ENCODE results near the gene NTSR1.

NTSR1 gene

DNA sequence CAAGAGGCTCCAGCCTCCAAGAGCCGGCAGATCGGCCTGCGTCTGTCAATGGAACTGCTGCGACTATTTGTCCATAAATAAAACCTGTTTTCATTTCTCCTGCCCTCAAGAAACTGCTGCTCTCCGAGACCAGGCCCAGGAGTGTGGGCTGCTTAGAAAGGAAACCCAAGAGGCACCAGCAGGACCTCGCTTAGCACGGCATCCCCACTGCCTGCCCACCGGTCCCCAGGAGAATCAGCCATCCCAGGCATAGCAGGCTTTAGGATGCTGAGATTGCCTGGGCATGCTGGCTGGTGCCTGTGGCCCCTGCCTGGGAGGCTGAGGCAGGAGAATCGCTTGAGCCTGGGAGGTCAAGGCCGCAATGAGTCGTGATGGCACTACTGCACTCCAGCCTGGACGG lies 17.6 kb downstream of the NTSR1 start:
- DNase-seq (ENCODE audit: low read depth in 3 of 3): no peak

DNA sequence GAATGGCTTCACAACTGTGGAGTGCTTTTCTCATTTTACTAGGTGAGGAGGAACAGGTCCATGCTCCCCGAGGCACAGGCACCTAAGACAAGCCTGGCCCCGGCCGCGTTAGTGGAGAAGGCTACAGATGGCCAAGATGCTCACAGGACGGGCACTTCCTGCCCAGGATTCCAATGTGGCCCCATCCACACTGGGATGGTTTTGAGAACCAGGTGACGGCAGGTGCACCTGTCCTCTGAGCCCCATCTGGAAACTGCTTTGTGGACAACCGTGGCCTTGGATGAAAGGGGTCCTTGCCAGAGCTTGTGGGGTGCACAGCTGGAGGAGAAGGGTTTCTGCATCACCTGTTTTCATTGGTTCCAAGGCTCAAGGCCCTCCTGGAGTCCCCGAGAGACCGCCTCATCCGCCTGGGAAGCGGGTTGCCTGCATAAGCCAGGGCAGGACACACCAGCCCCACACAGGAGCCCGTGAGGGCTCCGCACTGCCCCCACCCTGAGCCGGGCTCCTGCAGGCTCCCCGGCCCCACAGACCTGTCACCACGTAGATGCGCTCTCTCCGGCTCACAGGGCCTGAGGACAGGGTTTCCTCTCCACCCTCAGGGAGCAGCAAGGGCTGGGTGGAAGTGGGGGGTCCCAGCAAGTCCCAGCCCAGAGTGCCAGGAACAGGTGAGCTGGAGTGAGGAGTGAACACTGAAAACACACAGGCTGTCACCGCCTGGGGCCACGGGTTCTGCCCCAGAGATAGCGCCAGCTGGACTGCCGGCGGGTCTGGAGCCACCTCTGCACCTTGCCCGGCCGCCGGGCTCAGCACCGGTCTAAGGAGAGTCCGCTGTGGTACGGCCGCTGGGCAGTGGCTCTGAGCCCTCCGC lies 18.3 kb downstream of the NTSR1 start:
- DNase-seq (ENCODE audit: low read depth in 3 of 3): no peak

DNA sequence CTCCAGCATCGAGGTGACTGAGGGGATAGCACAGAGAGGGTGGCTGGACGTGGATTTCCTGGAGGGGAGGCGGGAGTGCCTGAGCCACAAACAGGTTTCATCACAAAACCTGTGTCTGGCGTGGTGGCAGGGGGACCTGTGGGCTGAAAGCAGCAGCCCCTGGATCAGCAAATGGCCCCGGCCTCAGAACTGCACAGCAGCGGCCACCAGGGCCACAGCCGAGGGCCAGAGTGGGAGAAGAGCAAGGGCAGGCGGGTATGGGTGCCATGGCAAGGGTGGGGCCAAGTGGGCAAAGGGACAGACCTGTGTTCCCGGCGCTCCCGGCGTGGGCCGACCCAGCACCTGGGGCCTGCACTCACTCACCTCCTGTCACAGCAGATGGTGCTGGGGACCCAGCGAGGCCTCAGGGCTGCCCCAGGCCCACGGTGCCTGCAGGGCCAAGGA lies 19.0 kb downstream of the NTSR1 start:
- no peak for DNase-seq (ENCODE audit: low read depth in 3 of 3)

DNA sequence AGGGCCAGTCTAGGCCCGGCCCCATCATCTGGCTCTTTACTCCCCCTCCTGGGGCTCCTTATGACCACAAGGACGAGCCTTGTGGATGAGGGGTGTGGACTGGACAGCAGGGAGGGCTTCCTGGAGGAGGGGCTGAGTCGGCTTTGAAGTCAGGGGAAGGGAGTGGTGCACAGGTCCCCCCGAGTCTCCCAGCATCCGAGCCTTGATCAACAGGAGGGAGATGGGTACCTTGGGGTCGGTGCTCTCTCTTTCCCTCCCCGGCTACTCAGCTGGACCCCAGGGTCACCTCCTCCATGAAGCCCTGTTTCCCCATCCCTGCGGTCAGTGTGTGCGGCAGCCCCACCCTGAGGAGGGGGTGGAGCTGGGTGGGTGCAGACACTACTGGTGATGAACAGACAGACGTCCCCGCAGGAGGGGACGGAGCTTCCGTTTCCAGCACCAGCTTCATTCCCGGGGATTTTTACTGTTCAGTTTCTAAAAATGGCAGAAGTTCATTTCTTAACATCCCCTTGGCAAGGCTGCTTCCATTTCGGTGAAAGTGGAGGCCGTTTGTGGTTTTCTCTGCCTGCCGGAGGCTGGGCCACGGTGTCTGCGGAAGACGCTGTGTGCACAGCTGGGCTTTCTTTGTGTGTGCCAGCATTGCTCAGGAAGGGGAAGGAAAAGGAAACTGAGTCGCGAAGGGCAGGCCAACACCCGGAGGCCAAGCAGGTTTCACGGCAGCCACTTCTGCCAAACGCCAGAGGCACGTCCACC lies 19.6 kb downstream of the NTSR1 start:
- DNase-seq (ENCODE audit: low read depth in 3 of 3): no peak

DNA sequence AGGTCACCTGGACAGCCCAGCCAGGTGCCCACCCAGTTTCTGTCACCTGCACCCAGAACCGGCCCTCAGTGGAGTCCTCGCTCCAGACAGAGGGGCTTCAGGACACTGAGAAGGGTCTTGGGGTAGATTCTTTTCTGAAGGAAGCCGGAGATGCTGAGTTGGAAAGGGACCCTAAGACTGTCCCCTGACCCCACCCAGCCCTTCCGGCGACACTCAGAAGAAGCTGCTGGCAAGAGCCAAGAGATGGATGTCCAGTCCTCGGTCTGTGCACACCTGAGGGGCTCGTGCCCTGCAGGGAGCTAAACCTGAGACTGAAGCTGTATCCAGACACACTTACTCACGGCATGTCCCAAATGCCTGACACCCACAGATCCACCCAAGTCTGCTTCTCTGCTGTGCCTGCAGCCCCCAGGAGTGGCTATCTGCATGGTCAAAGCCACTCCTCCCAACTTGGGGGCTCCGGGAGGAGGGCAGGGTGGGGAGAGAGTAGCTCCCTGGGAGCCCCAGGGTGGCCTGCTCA lies 20.2 kb downstream of the NTSR1 start:
- DNase-seq (ENCODE audit: low read depth in 3 of 3): no peak

DNA sequence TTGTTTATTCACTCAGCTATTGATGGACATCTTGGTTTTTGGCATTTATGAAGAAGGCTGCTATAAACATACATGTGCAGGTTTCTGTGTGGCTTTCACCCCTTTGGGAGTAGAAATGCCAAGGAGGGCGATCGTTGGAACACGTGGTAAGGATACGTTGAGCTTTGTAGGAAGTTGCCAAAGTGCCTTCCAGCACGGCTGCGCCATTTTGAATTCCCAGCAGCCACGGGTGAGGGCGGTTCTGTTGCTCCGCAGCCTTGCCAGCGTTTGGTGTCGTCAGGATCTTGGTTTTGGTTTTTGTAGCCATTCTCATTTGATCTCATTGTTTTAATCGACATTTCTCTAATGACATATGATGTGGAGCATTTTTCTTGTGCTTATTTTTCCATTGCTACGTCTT lies 21.8 kb downstream of the NTSR1 start:
- DNase-seq (ENCODE audit: low read depth in 3 of 3): no peak

DNA sequence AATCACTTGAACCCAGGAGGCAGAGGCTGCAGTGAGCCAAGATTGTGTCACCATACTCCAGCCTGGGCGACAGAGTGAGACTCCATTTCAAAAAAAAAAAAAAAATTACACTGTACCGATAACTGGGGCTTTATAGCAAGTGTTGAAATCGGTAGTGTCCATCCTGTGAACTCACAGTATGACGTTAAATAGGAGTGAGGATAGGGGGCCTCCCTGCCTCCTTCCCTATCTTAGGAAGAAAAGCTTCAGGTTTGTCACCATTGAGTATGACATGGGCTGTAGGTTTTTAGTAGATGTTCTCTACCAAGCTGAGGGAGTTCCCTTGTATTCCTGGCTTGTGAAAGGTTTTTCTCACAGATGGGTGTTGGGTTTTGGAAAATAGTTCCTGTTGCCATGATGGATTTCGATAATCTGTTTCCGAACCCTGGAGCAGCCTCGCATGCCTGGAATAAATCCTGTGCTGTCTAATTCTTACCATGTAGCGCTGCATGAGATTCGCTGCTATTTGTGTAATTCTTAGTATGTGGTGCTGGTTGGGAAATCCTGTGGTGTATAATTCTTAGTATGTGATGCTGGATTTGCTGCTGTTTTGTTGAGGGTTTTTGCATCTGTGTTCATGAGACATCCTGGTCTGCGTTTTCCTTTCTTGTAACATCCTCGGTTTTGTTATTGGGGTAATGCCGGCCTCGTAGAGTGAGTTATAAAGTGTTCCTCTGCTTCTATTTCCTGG lies 23.6 kb downstream of the NTSR1 start:
- DNase-seq (ENCODE audit: low read depth in 3 of 3): no peak

DNA sequence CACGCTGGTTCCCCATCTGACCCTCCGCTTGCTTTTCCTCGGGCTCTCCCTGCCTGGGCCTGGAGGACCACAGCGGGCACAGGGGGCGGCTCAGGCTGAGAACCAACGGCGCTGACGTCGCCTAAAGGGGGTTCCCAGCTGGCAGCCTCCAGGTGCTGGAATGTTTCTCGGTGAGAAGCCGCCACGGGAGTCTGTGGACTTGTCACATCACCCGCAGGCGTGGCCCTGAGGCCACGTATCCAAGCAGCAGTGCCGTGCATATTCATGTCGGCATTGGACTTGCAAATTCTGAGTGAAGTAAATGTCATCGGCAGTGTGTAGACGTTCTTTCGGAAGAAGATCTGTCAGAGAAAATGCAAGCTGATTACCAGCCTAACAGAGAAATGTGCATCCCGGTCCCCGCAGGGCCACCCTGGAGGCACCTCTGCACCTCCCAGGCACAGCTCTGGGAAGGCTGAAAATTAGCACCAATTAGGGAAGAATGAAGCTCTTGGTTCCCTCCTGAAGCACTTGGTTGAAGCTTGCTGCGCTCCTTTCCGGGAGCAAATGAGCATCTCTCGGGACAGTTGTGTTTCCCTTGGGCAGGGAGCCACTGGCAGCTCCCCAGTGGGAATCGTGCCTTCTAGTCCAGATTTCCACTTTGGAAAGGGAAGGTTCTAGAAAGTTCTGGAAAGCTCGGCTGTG lies 24.3 kb downstream of the NTSR1 start:
- no peak for DNase-seq (ENCODE audit: low read depth in 3 of 3)

DNA sequence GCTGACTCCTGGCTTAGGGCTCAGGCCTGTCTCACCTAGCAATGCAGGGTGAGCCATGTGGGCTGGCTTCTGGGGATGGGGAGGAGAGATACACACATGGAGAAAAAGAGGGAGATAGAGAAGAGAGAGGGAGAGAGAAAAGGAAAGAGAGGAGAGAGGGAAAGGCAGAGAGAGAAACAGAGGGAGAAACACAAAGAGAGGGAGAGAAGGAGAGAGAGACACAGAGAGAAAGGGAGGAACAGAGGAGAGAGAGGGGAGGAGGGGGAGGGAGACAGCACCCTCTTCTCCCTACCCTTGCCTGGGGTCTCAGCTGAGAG lies 24.8 kb downstream of the NTSR1 start:
- DNase-seq (ENCODE audit: low read depth in 3 of 3): no peak

DNA sequence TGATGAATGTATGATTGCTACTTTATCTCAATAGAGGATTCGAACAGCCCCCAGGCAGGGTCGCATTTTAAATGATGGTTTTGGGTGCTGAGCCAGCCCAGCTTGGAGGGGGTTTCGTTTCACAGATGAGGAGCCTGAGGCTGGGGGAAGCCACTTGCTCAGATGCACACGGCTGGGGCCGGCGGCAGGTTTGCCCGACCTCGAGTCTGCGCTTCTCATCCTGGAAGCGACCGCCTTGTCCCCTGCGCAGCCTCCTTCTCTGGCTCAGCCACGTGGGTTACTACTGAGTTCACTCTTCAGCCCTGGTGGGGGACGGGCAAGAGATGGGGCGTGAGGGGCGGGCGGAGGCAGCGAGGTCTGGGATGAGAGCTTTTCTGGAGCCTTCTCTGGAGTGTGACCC lies 25.3 kb downstream of the NTSR1 start:
- no peak for DNase-seq (ENCODE audit: low read depth in 3 of 3)

DNA sequence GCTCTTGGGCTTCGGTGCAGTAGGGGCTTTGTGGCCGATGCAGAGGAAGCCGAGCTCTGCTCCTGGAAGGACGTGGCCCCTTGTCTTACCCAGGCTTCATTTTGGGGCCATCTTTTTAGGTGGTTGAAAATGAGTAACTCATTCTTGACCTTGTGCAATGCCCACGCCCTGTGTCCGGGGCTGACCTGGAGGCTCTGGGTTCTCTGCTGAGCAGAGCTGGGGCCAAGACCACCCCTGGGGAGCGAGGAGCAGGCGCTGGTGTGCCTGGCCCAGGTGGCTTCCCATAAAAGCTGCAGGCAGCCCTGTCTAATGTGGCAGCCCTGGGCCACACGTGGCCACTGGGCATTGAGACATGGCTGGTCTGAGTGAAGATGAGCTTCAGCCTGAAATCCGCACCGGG lies 25.7 kb downstream of the NTSR1 start:
- DNase-seq (ENCODE audit: low read depth in 3 of 3): no peak

DNA sequence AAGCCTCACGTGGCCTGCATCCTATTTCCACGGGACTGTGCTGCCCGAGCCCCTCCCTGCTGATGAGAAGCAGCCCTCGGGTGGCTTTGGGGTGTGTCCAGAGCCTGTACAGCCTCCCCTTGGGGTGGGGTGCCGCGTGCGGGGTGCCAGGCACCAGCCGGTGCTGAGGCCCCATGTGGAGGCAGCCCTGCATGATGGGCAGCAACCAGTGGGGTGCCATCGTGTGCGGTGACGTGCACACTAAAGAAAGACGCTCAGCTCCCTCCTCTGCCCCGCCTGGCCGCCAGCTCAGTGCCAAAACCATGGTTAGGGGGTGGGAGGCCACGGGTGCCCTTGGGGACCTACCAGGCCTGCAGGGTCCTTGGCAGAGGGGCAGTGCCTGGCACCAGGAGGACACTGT lies 26.2 kb downstream of the NTSR1 start:
- DNase-seq (ENCODE audit: low read depth in 3 of 3): no peak

DNA sequence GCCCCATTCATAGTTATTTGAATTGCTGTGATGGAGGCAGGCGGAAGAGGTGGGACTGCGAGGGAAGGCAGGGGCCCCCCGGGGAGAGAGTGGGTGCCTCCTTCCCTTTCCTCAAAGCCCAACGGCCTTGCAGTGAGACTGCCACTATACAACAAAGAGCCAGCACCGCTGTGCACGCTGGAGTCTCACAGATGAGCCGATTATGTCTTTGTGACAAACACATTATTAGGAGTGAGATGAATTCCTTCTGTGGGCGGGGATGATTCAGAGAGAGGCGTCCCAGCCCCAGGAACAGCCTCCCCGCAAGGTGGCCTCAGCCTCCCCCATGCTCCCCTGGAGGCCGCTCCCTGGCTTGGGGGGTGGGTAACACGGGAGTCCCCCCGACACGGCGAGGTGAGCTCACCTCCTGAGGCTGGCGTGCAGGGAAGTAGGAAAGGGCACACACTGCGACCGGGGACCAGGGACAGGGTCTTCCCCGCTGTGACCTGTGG lies 26.7 kb downstream of the NTSR1 start:
- DNase-seq (ENCODE audit: low read depth in 3 of 3): peak in 1 of 3 experiments; percentile 10

DNA sequence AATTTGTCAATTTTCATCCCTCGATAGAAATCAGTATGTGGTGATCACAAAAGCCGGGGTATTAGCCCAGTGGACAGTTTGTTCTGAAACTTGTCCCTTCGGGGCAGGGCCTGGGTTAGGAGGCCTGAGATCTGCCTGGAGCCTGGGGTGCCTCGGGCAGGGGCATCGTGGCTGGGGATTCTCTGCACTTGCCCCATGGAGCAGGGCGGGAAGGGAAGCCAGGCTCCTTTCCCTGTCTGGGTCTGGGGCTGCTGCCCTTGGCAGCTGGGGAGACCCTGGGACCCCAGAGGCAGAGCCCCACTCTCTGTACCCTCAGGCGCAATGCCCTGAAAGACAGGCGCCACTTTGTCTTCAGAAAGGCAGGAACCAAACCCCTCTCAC lies 27.4 kb downstream of the NTSR1 start:
- no peak for DNase-seq (ENCODE audit: low read depth in 3 of 3)

DNA sequence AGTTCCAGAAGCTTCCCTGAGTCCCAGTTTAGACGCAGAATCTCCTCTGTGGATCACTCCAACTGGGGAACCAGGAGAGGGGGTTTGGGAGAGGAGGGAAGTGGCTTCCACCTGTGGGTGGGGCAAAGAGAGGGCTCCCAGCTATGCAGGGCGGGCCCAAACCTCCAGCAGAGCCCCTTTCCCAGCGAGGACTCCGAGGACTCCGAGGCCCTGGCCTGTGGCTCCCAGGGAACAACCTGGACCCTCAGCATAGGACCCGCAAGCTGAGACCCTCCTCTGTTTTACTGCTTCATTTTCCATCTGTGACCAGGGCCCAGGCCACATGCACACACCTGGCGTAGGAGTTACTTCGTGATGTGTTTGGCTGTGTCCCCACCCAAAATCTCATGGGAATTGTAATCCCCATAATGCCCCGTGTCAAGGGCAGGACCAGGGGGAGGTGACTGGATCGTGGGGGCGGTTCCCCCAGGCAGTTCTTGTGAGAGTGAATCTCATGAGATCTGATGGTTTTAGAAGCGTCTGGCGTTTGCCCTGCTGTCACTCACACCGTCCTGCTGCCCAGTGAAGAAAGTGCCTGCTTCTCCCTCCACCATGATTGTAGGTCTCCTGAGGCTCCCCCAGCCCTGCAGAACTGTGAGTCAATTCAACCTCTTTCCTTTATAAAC lies 27.9 kb downstream of the NTSR1 start:
- no peak for DNase-seq (ENCODE audit: low read depth in 3 of 3)

DNA sequence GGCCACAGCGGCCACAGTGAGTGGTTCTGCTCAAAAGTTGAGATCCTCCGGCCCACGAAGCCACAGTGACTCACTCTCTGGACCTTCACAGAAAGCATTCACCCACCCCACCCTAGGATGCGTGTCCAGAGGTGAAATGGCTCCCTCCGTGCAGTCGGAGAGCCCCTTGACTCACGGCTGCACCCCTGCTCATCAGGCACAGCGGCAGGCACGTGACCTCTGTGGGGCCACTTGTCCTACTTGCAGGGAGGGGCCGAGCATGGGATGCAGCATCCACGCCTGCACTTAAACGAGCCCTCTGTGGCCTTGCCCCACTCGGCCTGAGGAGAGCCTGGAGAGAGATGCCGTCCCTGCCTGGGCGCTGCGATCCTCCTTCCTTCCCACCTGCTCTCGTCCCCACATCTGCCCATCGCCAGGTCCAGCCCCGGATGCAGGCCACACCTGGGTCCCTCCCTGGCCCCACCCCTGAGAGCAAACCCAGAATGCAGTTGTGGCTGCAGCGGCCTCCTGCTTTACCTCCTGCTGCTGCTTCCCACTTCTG lies 28.7 kb downstream of the NTSR1 start:
- DNase-seq (ENCODE audit: low read depth in 3 of 3): no peak

DNA sequence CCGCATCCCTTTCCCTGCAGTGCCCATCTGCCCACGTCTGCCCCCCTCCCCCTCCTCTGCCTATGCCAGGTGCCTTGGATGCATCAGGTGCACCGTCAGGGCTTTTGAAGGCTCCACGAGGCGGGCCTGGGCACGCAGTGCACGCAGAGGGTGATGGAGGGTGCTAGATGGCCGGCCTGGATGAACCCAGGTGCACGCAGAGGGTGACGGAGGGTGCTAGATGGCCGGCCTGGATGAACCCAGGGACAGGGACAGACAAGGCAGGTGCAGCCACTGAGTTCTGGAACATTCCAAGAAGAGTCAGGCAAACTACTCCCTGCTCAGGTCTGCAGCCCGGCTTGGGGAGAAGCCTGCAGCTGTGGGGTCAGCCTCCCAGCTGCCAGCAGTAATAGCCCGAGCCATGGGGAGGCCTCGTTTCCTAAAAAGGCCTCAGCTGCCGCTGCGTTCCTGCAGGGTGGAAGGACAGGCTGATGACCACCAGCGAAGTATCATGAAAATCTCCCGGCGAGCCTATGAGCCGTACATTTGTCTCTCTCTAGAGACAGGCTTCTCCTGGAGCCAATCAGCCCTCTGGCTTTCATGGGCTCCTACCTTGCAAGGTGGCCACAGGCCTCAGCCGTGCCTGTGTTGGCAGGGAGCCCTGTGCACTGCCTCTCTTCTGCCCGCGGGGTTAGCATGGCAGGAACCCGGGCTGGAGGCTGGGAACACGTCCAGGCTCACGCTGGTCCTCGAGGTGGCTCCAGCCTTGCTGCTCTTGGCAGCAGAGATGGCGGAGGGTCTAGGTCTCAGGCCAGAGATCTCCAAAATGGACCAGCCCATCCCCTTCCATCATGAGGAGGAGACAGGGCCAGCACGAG lies 29.6 kb downstream of the NTSR1 start:
- DNase-seq (ENCODE audit: low read depth in 3 of 3): no peak

DNA sequence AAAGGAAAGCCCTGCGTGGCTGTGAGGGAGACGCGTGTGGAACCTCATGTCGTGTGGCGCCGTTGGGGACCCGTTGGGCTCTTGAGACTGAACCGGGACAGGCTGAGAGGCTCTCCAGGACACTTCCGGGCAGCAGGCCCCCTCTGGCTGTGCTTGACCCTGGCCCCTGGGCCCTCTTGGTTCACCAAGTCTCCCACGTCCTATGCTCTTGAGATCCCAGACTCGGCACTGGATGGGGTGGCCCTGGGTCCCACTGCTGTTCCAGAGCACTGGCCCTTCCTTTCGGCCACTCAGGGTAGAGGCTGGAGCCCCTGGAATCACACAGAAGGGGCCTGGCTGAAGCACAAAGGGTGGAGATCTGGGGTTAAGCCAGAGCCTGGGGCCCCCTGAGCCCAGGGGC lies 30.4 kb downstream of the NTSR1 start:
- DNase-seq (ENCODE audit: low read depth in 3 of 3): no peak

DNA sequence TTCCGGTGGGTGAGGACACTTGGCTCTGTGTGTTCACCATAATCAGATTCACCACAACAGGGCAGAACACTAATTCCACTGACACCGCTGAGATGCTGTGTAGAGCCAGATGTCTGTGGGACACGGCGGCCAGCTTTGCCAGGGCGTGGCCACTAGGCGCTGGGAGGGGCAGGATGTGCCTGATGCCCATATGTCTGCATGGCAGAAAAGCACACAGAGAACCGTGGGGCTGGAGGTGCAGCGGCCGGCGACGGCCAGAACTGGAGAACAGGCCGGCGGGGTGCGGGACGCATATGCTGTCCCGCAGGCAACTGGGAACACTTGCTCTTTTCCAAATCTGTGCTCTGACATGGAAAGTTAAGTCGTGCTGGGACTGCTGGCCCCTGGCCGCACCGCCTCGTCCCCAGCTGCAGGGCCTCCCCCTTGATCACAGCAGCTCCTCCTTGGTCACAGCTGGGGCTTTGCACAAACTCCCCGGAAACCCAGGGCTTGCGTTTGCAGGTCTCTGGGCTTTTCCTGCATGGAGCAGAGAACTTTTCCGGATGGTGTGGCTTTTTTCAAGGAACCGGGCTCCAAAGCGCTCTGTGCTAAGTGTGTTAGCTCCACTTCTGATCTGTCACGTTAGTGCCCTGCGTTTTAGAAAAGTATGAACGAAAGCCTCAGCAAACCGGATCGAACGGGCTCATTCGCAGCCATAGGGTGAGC lies 31.1 kb downstream of the NTSR1 start:
- peak in 1 of 3 experiments; percentile 41 for DNase-seq (ENCODE audit: low read depth in 3 of 3)
